H9 (cell line): ENCODE measurements around the gene ERICH6B. TPM values are rescaled to one million over a fixed set of nuclear protein-coding genes. Genes with fewer than 3 reads are reported as not detected.

Experiments used
- DNase-seq: peaks from one replicate; pipeline ENCODE4 v3.0.0-alpha.2; 2017
- H2AFZ ChIP-seq: one replicate; pipeline ENCODE4 v1.6.1; 2013; ENCODE audit warnings: mild to moderate bottlenecking, low read length, control low read depth, moderate library complexity
- H2AK5ac ChIP-seq: 2 replicates; pipeline ENCODE4 v1.6.1; 2013; ENCODE audit warnings: low read length, control low read depth, mixed read lengths; ENCODE audit not compliant: insufficient read length
- H2BK120ac ChIP-seq: one replicate; pipeline ENCODE4 v1.6.1; 2013; ENCODE audit warnings: low read depth, mild to moderate bottlenecking, low read length, control low read depth, inconsistent platforms; ENCODE audit not compliant: poor library complexity, severe bottlenecking
- H2BK12ac ChIP-seq: 2 replicates; pipeline ENCODE4 v1.6.1; 2013; ENCODE audit warnings: low read length, control low read depth, mixed read lengths, low read depth; ENCODE audit not compliant: insufficient read length
- H2BK15ac ChIP-seq: 2 replicates; pipeline ENCODE4 v1.6.1; 2013; ENCODE audit warnings: low read depth, low read length, control low read depth
- H2BK20ac ChIP-seq: one replicate; pipeline ENCODE4 v1.6.1; 2013; ENCODE audit warnings: low read depth, mild to moderate bottlenecking, low read length, control low read depth, inconsistent platforms; ENCODE audit not compliant: poor library complexity, severe bottlenecking
- H2BK5ac ChIP-seq: 2 replicates; pipeline ENCODE4 v1.6.1; 2013; ENCODE audit warnings: low read length, control low read depth, mixed read lengths; ENCODE audit not compliant: insufficient read length
- H3K14ac ChIP-seq: 2 replicates; pipeline ENCODE4 v1.6.1; 2013; ENCODE audit warnings: low read length, control low read depth; ENCODE audit not compliant: insufficient read depth
- H3K18ac ChIP-seq: 2 replicates; pipeline ENCODE4 v1.6.1; 2013; ENCODE audit warnings: low read depth, mild to moderate bottlenecking, mixed read lengths, low read length, control low read depth; ENCODE audit not compliant: insufficient read length
- H3K23ac ChIP-seq: 2 replicates; pipeline ENCODE4 v1.6.1; 2013; ENCODE audit warnings: low read length, control low read depth, mixed read lengths, low read depth; ENCODE audit not compliant: insufficient read length
- H3K23me2 ChIP-seq: 2 replicates; pipeline ENCODE4 v1.6.1; 2013; ENCODE audit warnings: low read depth, mild to moderate bottlenecking, mixed read lengths, low read length, control low read depth; ENCODE audit not compliant: insufficient read length, poor library complexity, severe bottlenecking
- H3K27ac ChIP-seq: 2 replicates; pipeline ENCODE4 v1.5.1; 2013; ENCODE audit warnings: low read length, control low read depth, mixed read lengths, low read depth; ENCODE audit not compliant: insufficient read length
- H3K27me3 ChIP-seq: 2 replicates; pipeline ENCODE4 v1.6.1; 2013; ENCODE audit warnings: low read length, control low read depth, inconsistent platforms; ENCODE audit not compliant: insufficient read depth
- H3K4ac ChIP-seq: 2 replicates; pipeline ENCODE4 v1.6.1; 2013; ENCODE audit warnings: low read depth, mild to moderate bottlenecking, control low read depth, inconsistent platforms, low read length, moderate library complexity
- H3K4me1 ChIP-seq: 2 replicates; pipeline ENCODE4 v1.6.1; 2013; ENCODE audit warnings: low read length, control low read depth, inconsistent platforms; ENCODE audit not compliant: insufficient read depth
- H3K4me2 ChIP-seq: 2 replicates; pipeline ENCODE4 v1.6.1; 2013; ENCODE audit warnings: low read length, control low read depth, mixed read lengths; ENCODE audit not compliant: insufficient read length, insufficient read depth
- H3K56ac ChIP-seq: 2 replicates; pipeline ENCODE4 v1.6.1; 2013; ENCODE audit warnings: low read depth, mild to moderate bottlenecking, mixed read lengths, low read length, control low read depth; ENCODE audit not compliant: insufficient read length
- H3K79me1 ChIP-seq: 2 replicates; pipeline ENCODE4 v1.6.1; 2013; ENCODE audit warnings: low read depth, mild to moderate bottlenecking, moderate library complexity, low read length, control low read depth, inconsistent platforms; ENCODE audit not compliant: insufficient read depth, poor library complexity, severe bottlenecking
- H3K79me2 ChIP-seq: 2 replicates; pipeline ENCODE4 v1.6.1; 2013; ENCODE audit warnings: low read length, control low read depth, inconsistent platforms; ENCODE audit not compliant: insufficient read depth
- H3K9ac ChIP-seq: 2 replicates; pipeline ENCODE4 v1.6.1; 2013; ENCODE audit warnings: low read length, control low read depth, mixed read lengths; ENCODE audit not compliant: insufficient read length; ENCODE audit errors: extremely low read depth
- H3K9me3 ChIP-seq: one replicate; pipeline ENCODE4 v1.6.1; 2013; ENCODE audit warnings: low read depth, low read length, inconsistent platforms; ENCODE audit not compliant: control insufficient read depth
- H3T11ph ChIP-seq: one replicate; pipeline ENCODE4 v1.6.1; 2013; ENCODE audit warnings: mild to moderate bottlenecking, low read length, control low read depth, inconsistent platforms
- H4K20me1 ChIP-seq: one replicate; pipeline ENCODE4 v1.6.1; 2013; ENCODE audit not compliant: control insufficient read depth, insufficient read length, insufficient read depth
- H4K5ac ChIP-seq: 2 replicates; pipeline ENCODE4 v1.6.1; 2013; ENCODE audit warnings: low read depth, mild to moderate bottlenecking, mixed read lengths, low read length, control low read depth; ENCODE audit not compliant: insufficient read length
- H4K8ac ChIP-seq: replicated peaks from 2 replicates; pipeline ENCODE4 v1.6.1; 2013; ENCODE audit warnings: low read length, control low read depth, mixed read lengths, low read depth; ENCODE audit not compliant: insufficient read length
- H4K91ac ChIP-seq: 2 replicates; pipeline ENCODE4 v1.6.1; 2013; ENCODE audit warnings: low read depth, mild to moderate bottlenecking, moderate library complexity, mixed read lengths, low read length, control low read depth; ENCODE audit not compliant: insufficient read length
- H3K27ac Mint-ChIP-seq, 3 experiments: 2 replicates in 2 of 3; 3 replicates in 1 of 3; pipeline ENCODE4 v1.8.0; 2020 to 2021; ENCODE audit warnings: mixed read lengths in 3 of 3, mild to moderate bottlenecking in 1 of 3, moderate library complexity in 1 of 3
- H3K27me3 Mint-ChIP-seq: 2 replicates; pipeline ENCODE4 v1.8.0; 2021; ENCODE audit warnings: low read depth, mild to moderate bottlenecking, moderate library complexity, mixed read lengths
- H3K36me3 Mint-ChIP-seq, 3 experiments: 2 replicates in 2 of 3; 3 replicates in 1 of 3; pipeline ENCODE4 v1.8.0; 2020 to 2021; ENCODE audit warnings: low read depth in 3 of 3, mixed read lengths in 3 of 3; ENCODE audit not compliant: insufficient read depth in 1 of 3
- H3K4me1 Mint-ChIP-seq, 2 experiments: 2 replicates each; pipeline ENCODE4 v1.8.0; 2020; ENCODE audit warnings: mixed read lengths in 2 of 2
- H3K4me3 Mint-ChIP-seq, 2 experiments: 2 replicates in 1 of 2; 3 replicates in 1 of 2; pipeline ENCODE4 v1.8.0; 2020 to 2021; ENCODE audit warnings: mild to moderate bottlenecking in 2 of 2, mixed read lengths in 2 of 2, moderate library complexity in 1 of 2
- H3K9me3 Mint-ChIP-seq, 2 experiments: 2 replicates in 1 of 2; 3 replicates in 1 of 2; pipeline ENCODE4 v1.8.0; 2020; ENCODE audit warnings: mild to moderate bottlenecking in 2 of 2, mixed read lengths in 2 of 2, moderate library complexity in 1 of 2
- WGBS: extraction: QIAGEN DNeasy Blood & Tissue Kit; methylation state at CpG from one replicate; pipeline ENCODE4 v1.1.7; 2013; ENCODE audit warnings: missing lambda C conversion rate, low lambda C conversion rate, mixed read lengths; ENCODE audit not compliant: insufficient read length; ENCODE audit errors: extremely low coverage; 5-methylcytosine and 5-hydroxymethylcytosine counted together
- total RNA-seq: library from RNA; stranded (reverse); gene quantifications from 2 replicates; pipeline ENCODE4 v1.2.1, GENCODE V29; 2021
- TF ChIP-seq, protein P1 (sequence below): fragments of 200-600 bp; sonication (generic); conservative IDR thresholded peaks from 3 replicates; pipeline ENCODE4 v1.8.0; 2021; ENCODE audit warnings: antibody characterized with exemption, mild to moderate bottlenecking

ERICH6B gene
- total RNA-seq, 1 experiment from 2014 or later, result not detected

DNA sequence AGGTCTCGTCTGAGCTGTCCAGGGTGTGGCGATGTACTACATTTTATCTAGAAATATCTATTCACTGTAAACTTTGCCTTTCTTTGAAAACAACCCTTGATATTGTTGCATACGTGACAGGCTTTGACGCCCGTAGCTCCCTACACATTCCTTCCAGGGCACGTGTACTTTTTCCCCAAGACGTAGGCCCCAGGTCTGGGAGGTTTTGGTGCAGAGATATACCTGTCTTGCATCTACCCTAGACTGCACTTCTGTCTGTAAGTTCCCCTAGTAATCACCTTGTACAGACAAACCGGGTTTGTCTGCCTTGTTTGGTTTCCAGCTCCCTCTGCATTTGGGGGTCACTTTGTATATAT lies 69.2 kb downstream of the ERICH6B start:
- no peak overlapping the region for H3K56ac ChIP-seq
- Mint-ChIP-seq H3K27ac (no peak overlapping the region), H3K4me3 (no peak overlapping the region), H3K27me3 (no peaks in the 10 kb centered on the region; the same call in 1 of the 2 replicates), H3K4me1 (no peaks in the 10 kb centered on the region), H3K9me3 (no peaks in the 10 kb centered on the region), H3K36me3 (no peaks in the 10 kb centered on the region)
- H3K18ac ChIP-seq, result no peak overlapping the region
- no peak overlapping the region for H4K8ac ChIP-seq
- TF ChIP-seq, protein P1, sequence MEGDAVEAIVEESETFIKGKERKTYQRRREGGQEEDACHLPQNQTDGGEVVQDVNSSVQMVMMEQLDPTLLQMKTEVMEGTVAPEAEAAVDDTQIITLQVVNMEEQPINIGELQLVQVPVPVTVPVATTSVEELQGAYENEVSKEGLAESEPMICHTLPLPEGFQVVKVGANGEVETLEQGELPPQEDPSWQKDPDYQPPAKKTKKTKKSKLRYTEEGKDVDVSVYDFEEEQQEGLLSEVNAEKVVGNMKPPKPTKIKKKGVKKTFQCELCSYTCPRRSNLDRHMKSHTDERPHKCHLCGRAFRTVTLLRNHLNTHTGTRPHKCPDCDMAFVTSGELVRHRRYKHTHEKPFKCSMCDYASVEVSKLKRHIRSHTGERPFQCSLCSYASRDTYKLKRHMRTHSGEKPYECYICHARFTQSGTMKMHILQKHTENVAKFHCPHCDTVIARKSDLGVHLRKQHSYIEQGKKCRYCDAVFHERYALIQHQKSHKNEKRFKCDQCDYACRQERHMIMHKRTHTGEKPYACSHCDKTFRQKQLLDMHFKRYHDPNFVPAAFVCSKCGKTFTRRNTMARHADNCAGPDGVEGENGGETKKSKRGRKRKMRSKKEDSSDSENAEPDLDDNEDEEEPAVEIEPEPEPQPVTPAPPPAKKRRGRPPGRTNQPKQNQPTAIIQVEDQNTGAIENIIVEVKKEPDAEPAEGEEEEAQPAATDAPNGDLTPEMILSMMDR, result no peak
- no peaks in the 10 kb centered on the region for H3K4me1 ChIP-seq
- no peak overlapping the region for H3K4ac ChIP-seq
- no peak for DNase-seq
- no peaks in the 10 kb centered on the region for H3K9me3 ChIP-seq
- no peak overlapping the region for H4K5ac ChIP-seq
- no peaks in the 10 kb centered on the region for H3K79me2 ChIP-seq
- H4K91ac ChIP-seq, result no peak overlapping the region
- H3K14ac ChIP-seq, result no peak overlapping the region
- no peaks in the 10 kb centered on the region for H3K79me1 ChIP-seq
- no peak overlapping the region for H2BK15ac ChIP-seq
- no peak overlapping the region for H2BK12ac ChIP-seq
- no CpG with 5 or more reads among the region's 8 CpGs for WGBS
- H3K27ac ChIP-seq, result no peak overlapping the region
- no peak overlapping the region for H3K4me2 ChIP-seq
- no peak overlapping the region for H2BK120ac ChIP-seq
- H2BK20ac ChIP-seq, result no peak overlapping the region
- no peak overlapping the region for H3K9ac ChIP-seq
- H3K23me2 ChIP-seq, result no peaks in the 10 kb centered on the region
- no peak overlapping the region for H3T11ph ChIP-seq
- H4K20me1 ChIP-seq, result no peaks in the 10 kb centered on the region
- no peak overlapping the region for H2BK5ac ChIP-seq
- no peak overlapping the region for H2AK5ac ChIP-seq
- no peak overlapping the region for H2AFZ ChIP-seq
- H3K27me3 ChIP-seq, result no peaks in the 10 kb centered on the region
- H3K23ac ChIP-seq, result no peak overlapping the region
